WTC11 (cell line): ENCODE measurements around the gene RIMKLB. TPM values are rescaled to one million over a fixed set of nuclear protein-coding genes. Genes with fewer than 3 reads are reported as not detected.

ENCODE experiments used
- ATAC-seq: fragments of 200-7000 bp; cut with Tn5 transposase; 2 replicates; pipeline ENCODE4 v1.10.0; 2021; ENCODE audit warnings: mild to moderate bottlenecking, moderate library complexity
- CTCF ChIA-PET: fragments of 300-600 bp; sonication (Branson Sonifier 250); formaldehyde crosslinking; loops from one replicate; lab custom pipeline; 2021; ENCODE audit warnings: antibody characterized with exemption; lab: Charles Lee
- POLR2A ChIA-PET: fragments of 350-600 bp; sonication (Branson Sonifier 250); formaldehyde crosslinking; loops from one replicate; lab custom pipeline; 2021; ENCODE audit warnings: antibody characterized with exemption; lab: Charles Lee
- DNase-seq: peaks from one replicate; pipeline ENCODE4 v3.0.0; 2021; ENCODE audit warnings: low spot score
- H3K27ac Mint-ChIP-seq: 2 replicates; pipeline ENCODE4 v1.8.0; 2021; ENCODE audit warnings: mixed read lengths
- H3K27me3 Mint-ChIP-seq: 2 replicates; pipeline ENCODE4 v1.8.0; 2021; ENCODE audit warnings: low read depth, mild to moderate bottlenecking, moderate library complexity, mixed read lengths
- H3K36me3 Mint-ChIP-seq: 2 replicates; pipeline ENCODE4 v1.8.0; 2021; ENCODE audit warnings: mixed read lengths
- H3K4me1 Mint-ChIP-seq: 2 replicates; pipeline ENCODE4 v1.8.0; 2022; ENCODE audit warnings: mixed read lengths
- H3K4me3 Mint-ChIP-seq: 2 replicates; pipeline ENCODE4 v1.8.0; 2021; ENCODE audit warnings: mild to moderate bottlenecking, moderate library complexity, mixed read lengths
- H3K9me3 Mint-ChIP-seq: 2 replicates; pipeline ENCODE4 v1.8.0; 2021; ENCODE audit warnings: mixed read lengths
- ATF2 ChIP-seq: sonication (generic); formaldehyde crosslinking; IDR thresholded peaks from 2 replicates; pipeline ENCODE4 v1.8.1; 2022; ENCODE audit warnings: low read depth, missing genetic modification reagents, borderline replicate concordance
- ATF3 ChIP-seq: sonication (generic); formaldehyde crosslinking; conservative IDR thresholded peaks from 2 replicates; pipeline ENCODE4 v1.8.1; 2022; ENCODE audit warnings: mild to moderate bottlenecking, missing genetic modification reagents
- CBFB ChIP-seq: sonication (generic); formaldehyde crosslinking; IDR thresholded peaks from 2 replicates; pipeline ENCODE4 v1.8.1; 2022; ENCODE audit warnings: mild to moderate bottlenecking, low read depth, missing genetic modification reagents
- CDX4 ChIP-seq: fragments of 250-450 bp; sonication (Bioruptor Pico); IDR thresholded peaks from 2 replicates; pipeline ENCODE4 v1.9.0; 2021; ENCODE audit warnings: moderate library complexity, mild to moderate bottlenecking, inconsistent platforms, borderline replicate concordance
- ELF4 ChIP-seq: sonication (generic); formaldehyde crosslinking; IDR thresholded peaks from 2 replicates; pipeline ENCODE4 v1.8.1; 2022; ENCODE audit warnings: low read depth, mild to moderate bottlenecking, moderate library complexity, missing genetic modification reagents
- ESRRA ChIP-seq: sonication (generic); formaldehyde crosslinking; IDR thresholded peaks from 2 replicates; pipeline ENCODE4 v1.8.1; 2022; ENCODE audit warnings: mild to moderate bottlenecking, missing genetic modification reagents, borderline replicate concordance
- FOXJ3 ChIP-seq: sonication (generic); formaldehyde crosslinking; IDR thresholded peaks from 2 replicates; pipeline ENCODE4 v1.9.0; 2021; ENCODE audit warnings: missing genetic modification reagents, mild to moderate bottlenecking, borderline replicate concordance
- HMGA2 ChIP-seq: fragments of 250-450 bp; sonication (Bioruptor Pico); IDR thresholded peaks from 2 replicates; pipeline ENCODE4 v1.4.0; 2021; ENCODE audit warnings: mild to moderate bottlenecking, moderate library complexity
- IRF1 ChIP-seq: sonication (generic); formaldehyde crosslinking; IDR thresholded peaks from 2 replicates; pipeline ENCODE4 v1.8.0; 2023; ENCODE audit warnings: missing genetic modification reagents
- RORB ChIP-seq: fragments of 250-450 bp; sonication (Bioruptor Pico); IDR thresholded peaks from 2 replicates; pipeline ENCODE4 v1.9.0; 2021; ENCODE audit warnings: mild to moderate bottlenecking
- TP53 ChIP-seq: sonication (generic); formaldehyde crosslinking; IDR thresholded peaks from 2 replicates; pipeline ENCODE4 v1.8.1; 2023; ENCODE audit warnings: mild to moderate bottlenecking, missing genetic modification reagents
- USF1 ChIP-seq: sonication (generic); formaldehyde crosslinking; IDR thresholded peaks from 2 replicates; pipeline ENCODE4 v1.8.0; 2022; ENCODE audit warnings: mild to moderate bottlenecking, missing genetic modification reagents
- ZNF281 ChIP-seq: sonication (generic); formaldehyde crosslinking; IDR thresholded peaks from 2 replicates; pipeline ENCODE4 v1.8.0; 2023; ENCODE audit warnings: mild to moderate bottlenecking, missing genetic modification reagents
- ZNF423 ChIP-seq: fragments of 250-450 bp; sonication (Bioruptor Pico); IDR thresholded peaks from 2 replicates; pipeline ENCODE4 v2.1.2; 2022; ENCODE audit warnings: mild to moderate bottlenecking, moderate library complexity
- ZNF512 ChIP-seq: sonication (generic); formaldehyde crosslinking; IDR thresholded peaks from 2 replicates; pipeline ENCODE4 v1.8.1; 2022; ENCODE audit warnings: missing genetic modification reagents, borderline replicate concordance
- total RNA-seq: library from RNA; stranded (reverse); gene quantifications from 3 replicates; pipeline ENCODE4 v1.2.3, GENCODE V29; 2021

Gene RIMKLB
- total RNA-seq, 1 experiment from 2014 or later, result 106 TPM

- no peak overlapping the region; the same call in 1 of the 2 replicates for H3K27ac Mint-ChIP-seq
- peaks cover 9% of the 10 kb centered on the region for H3K4me1 Mint-ChIP-seq
- ATAC-seq (no peak), DNase-seq (no peak)
- no peaks in the 10 kb centered on the region for H3K9me3 Mint-ChIP-seq
- ChIA-PET CTCF (interaction anchor here (1.0 to 5.9 kb wide), 7 partner anchors 11 to 394 kb away, joined by 3 to 49 read pairs (median 5); partner anchors contain the start of gene A2ML1), POLR2A (interaction anchor here (0.8 kb wide), 1 partner anchor 168 kb away, joined by 9 read pairs; no protein-coding TSS in a partner anchor)
- TF ChIP-seq RORB, result no peak
- no peak for TF ChIP-seq CDX4 (CRISPR knock-in tag)
- TF ChIP-seq ELF4 (CRISPR knock-in tag), result no peak
- TF ChIP-seq IRF1 (CRISPR knock-in tag), result no peak
- no peaks in the 10 kb centered on the region for H3K27me3 Mint-ChIP-seq
- no peaks in the 10 kb centered on the region for H3K36me3 Mint-ChIP-seq
- H3K4me3 Mint-ChIP-seq, result no peak overlapping the region
Observed at GRCh38 chr12:8655421-8655820, 42.4 kb upstream of the RIMKLB start.

GRCh38 chr12:8658346-8658745 lies 39.4 kb upstream of the RIMKLB start:
- no peak for TF ChIP-seq HMGA2
- no peak for TF ChIP-seq ATF3 (CRISPR knock-in tag)
- no peak for TF ChIP-seq ZNF281 (CRISPR knock-in tag)
- no peak for TF ChIP-seq TP53
- no peak for TF ChIP-seq USF1 (CRISPR knock-in tag)
- no peak for TF ChIP-seq ZNF423
- TF ChIP-seq ZNF512, result no peak
- TF ChIP-seq ESRRA, result no peak
- TF ChIP-seq ATF2 (CRISPR knock-in tag), result no peak
- TF ChIP-seq FOXJ3 (CRISPR knock-in tag), result no peak
- TF ChIP-seq ELF4 (CRISPR knock-in tag), result no peak
- TF ChIP-seq CBFB (CRISPR knock-in tag), result no peak
- DNase-seq (no peak), ATAC-seq (peak; percentile 78)
- Mint-ChIP-seq H3K4me3 (no peak overlapping the region), H3K9me3 (no peaks in the 10 kb centered on the region), H3K27ac (0 out of 2 replicates have a peak overlapping the region, but pooled peaks have one; percentile 30), H3K4me1 (peaks cover 9% of the 10 kb centered on the region), H3K36me3 (no peaks in the 10 kb centered on the region), H3K27me3 (no peaks in the 10 kb centered on the region)
- POLR2A ChIA-PET, result interaction anchor here (0.6 kb wide), 1 partner anchor 139 kb away, joined by 3 read pairs; no protein-coding TSS in a partner anchor
- CTCF ChIA-PET, result interaction anchor here (0.9 to 5.9 kb wide), 9 partner anchors 23 to 391 kb away, joined by 3 to 49 read pairs (median 34); partner anchors contain the start of gene A2ML1
